ENCODE measurements around the gene PELI2. TPM values are rescaled to one million over a fixed set of nuclear protein-coding genes. Genes with fewer than 3 reads are reported as not detected.

PELI2 gene
- total RNA-seq, 3 donors from 2014 or later (not counting 1 experiment from before 2014, with no cell fraction given) = 16.4 to 25.0 (median 24.9) TPM

- Mint-ChIP-seq H3K4me3 (no peak overlapping the region), H3K4me1 (peaks cover 6 to 18% of the 10 kb centered on the region in 2 donors), H3K36me3 (no peaks in the 10 kb centered on the region), H3K9me3 (no peaks in the 10 kb centered on the region), H3K27ac (no peak overlapping the region), H3K27me3 (ENCODE audit: low read depth in 2 of 2) (no peaks in the 10 kb centered on the region)
- no peak for ATAC-seq
- intact Hi-C loops (cut with micrococcal nuclease) = no loop called here
- Histone ChIP-seq H3K27me3 (ENCODE audit: control insufficient read depth, insufficient read depth, low read length) (no peaks in the 10 kb centered on the region), H3K36me3 (ENCODE audit: control insufficient read depth, insufficient read depth, low read length) (no peaks in the 10 kb centered on the region), H3K4me1 (ENCODE audit: control insufficient read depth, insufficient read depth, low read length) (no peaks in the 10 kb centered on the region), H3K4me3 (ENCODE audit: low read length) (no peak overlapping the region), H3K9me3 (ENCODE audit: control insufficient read depth, insufficient read depth, low read length) (no peaks in the 10 kb centered on the region), H3K27ac (ENCODE audit: low read length) (no peak overlapping the region)
- WGBS (ENCODE audit: insufficient coverage) = 21% methylated on average over 2 of the region's 2 CpGs
- no peak for TF ChIP-seq CTCF (IDR thresholded peaks at IDR 0.05)
- DNase-seq = no peak
These were observed 119.2 kb downstream of the PELI2 start for GRCh38 chr14:56237398-56237797.

DNA sequence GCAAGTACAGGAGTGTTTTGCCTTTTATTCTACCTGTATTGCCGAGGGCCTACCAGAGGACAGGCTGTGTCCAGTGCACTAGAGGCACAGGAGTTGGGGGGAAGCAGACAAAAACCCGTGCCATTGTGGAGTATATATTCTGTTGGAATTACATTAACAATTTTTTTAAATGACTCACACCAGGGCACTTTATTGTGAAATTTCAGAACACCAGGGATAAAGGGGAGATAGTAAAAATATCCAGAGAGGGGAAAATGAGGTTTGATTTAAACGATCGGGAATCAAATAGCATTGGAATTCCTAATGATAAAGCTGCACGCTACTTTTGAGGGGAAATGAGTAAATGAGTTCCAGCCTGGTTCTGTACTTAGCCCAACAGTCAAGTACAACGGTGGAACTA lies 123.2 kb downstream of the PELI2 start:
- Mint-ChIP-seq H3K27ac (no peak overlapping the region), H3K4me1 (peaks cover 6 to 18% of the 10 kb centered on the region in 2 donors), H3K9me3 (no peaks in the 10 kb centered on the region), H3K36me3 (no peaks in the 10 kb centered on the region), H3K27me3 (ENCODE audit: low read depth in 2 of 2) (no peaks in the 10 kb centered on the region), H3K4me3 (no peak overlapping the region)
- DNase-seq (no peak), ATAC-seq (no peak)
- TF ChIP-seq CTCF (IDR thresholded peaks at IDR 0.05) = no peak
- H3K27ac ChIP-seq (ENCODE audit: low read length) = no peak overlapping the region
- WGBS (ENCODE audit: insufficient coverage) = 92% methylated on average over 5 of the region's 6 CpGs
- H3K4me1 ChIP-seq (ENCODE audit: control insufficient read depth, insufficient read depth, low read length) = no peaks in the 10 kb centered on the region
- H3K4me3 ChIP-seq (ENCODE audit: low read length) = no peak overlapping the region
- no peaks in the 10 kb centered on the region for H3K27me3 ChIP-seq (ENCODE audit: control insufficient read depth, insufficient read depth, low read length)
- intact Hi-C loops (cut with micrococcal nuclease) = no loop called here
- no peaks in the 10 kb centered on the region for H3K36me3 ChIP-seq (ENCODE audit: control insufficient read depth, insufficient read depth, low read length)
- no peaks in the 10 kb centered on the region for H3K9me3 ChIP-seq (ENCODE audit: control insufficient read depth, insufficient read depth, low read length)

DNA sequence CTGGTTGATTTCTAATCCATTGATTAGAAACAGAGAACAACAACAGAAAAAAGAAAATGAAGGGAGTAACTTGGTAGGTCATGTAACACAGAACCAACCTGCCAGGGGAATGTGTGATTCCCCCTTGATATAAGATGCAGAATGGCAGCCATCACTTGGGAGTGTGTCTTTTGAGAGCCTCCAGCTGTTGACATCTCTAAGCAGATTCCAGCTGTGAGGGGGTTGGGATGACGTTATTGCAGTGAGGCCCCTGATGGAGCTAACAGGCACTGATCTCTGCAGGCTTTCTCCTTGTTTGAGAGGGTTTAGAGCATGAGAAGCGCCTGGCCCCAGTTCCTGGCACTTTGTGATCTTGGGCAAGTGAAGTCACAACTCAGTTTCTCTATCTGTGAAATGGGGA lies 124.9 kb downstream of the PELI2 start:
- Mint-ChIP-seq H3K4me1 (peaks cover 0 to 16% of the 10 kb centered on the region in 2 donors), H3K27ac (no peak overlapping the region), H3K9me3 (no peaks in the 10 kb centered on the region), H3K27me3 (ENCODE audit: low read depth in 2 of 2) (no peaks in the 10 kb centered on the region), H3K4me3 (no peak overlapping the region), H3K36me3 (no peaks in the 10 kb centered on the region)
- Histone ChIP-seq H3K4me1 (ENCODE audit: control insufficient read depth, insufficient read depth, low read length) (no peaks in the 10 kb centered on the region), H3K27me3 (ENCODE audit: control insufficient read depth, insufficient read depth, low read length) (no peaks in the 10 kb centered on the region), H3K36me3 (ENCODE audit: control insufficient read depth, insufficient read depth, low read length) (no peaks in the 10 kb centered on the region), H3K4me3 (ENCODE audit: low read length) (no peak overlapping the region), H3K9me3 (ENCODE audit: control insufficient read depth, insufficient read depth, low read length) (no peaks in the 10 kb centered on the region), H3K27ac (ENCODE audit: low read length) (no peak overlapping the region)
- intact Hi-C loops (cut with micrococcal nuclease) = no loop called here
- ATAC-seq = no peak
- WGBS (ENCODE audit: insufficient coverage) = 87% methylated on average over 2 of the region's 2 CpGs
- no peak for DNase-seq
- no peak for TF ChIP-seq CTCF (IDR thresholded peaks at IDR 0.05)

DNA sequence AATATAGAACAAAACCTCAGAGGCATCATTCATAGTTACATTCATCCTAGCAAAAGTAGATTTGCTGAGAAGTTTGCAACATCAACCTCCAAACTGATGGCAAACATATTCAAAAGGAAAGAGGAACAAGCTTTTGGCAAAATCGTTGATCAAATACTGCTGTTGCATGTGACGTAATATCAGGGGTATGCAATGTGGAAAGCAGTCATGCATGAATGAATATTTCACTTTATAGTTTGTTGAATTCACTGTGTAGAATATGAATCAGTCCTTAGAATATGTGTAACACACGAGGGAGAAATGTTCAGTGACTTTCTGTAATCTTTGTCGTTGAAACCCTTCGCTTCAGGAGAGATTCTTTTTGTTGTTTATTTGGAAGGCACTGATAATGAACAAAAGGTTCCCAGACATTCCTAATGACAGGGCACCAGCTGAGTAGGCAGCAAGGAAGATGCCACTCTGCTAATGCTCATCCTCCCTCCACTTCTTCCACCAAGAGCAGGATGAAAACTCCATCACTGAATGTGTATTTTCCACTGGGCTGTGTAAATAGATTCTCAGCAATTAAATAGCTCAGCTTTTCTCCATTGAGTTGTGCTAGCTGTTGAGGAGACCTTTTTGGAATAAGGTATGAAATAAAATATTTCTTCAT lies 126.1 kb downstream of the PELI2 start:
- Mint-ChIP-seq H3K4me3 (no peak overlapping the region), H3K4me1 (peaks cover 0 to 19% of the 10 kb centered on the region in 2 donors), H3K36me3 (no peaks in the 10 kb centered on the region), H3K27ac (no peak overlapping the region), H3K27me3 (ENCODE audit: low read depth in 2 of 2) (no peaks in the 10 kb centered on the region), H3K9me3 (no peaks in the 10 kb centered on the region)
- H3K4me1 ChIP-seq (ENCODE audit: control insufficient read depth, insufficient read depth, low read length) = no peaks in the 10 kb centered on the region
- intact Hi-C loops (cut with micrococcal nuclease) = no loop called here
- no peak for TF ChIP-seq CTCF (IDR thresholded peaks at IDR 0.05)
- H3K27ac ChIP-seq (ENCODE audit: low read length) = no peak overlapping the region
- no peaks in the 10 kb centered on the region for H3K9me3 ChIP-seq (ENCODE audit: control insufficient read depth, insufficient read depth, low read length)
- H3K27me3 ChIP-seq (ENCODE audit: control insufficient read depth, insufficient read depth, low read length) = no peaks in the 10 kb centered on the region
- WGBS (ENCODE audit: insufficient coverage) = 58% methylated on average over 5 of the region's 5 CpGs
- H3K4me3 ChIP-seq (ENCODE audit: low read length) = no peak overlapping the region
- H3K36me3 ChIP-seq (ENCODE audit: control insufficient read depth, insufficient read depth, low read length) = no peaks in the 10 kb centered on the region
- DNase-seq (no peak), ATAC-seq (no peak)
